ENCODE data around the gene DNAJC16. TPM values are rescaled to one million over a fixed set of nuclear protein-coding genes. Genes with fewer than 3 reads are reported as not detected.

DNAJC16 gene
- total and polyA plus RNA-seq, 2 of the 13 experiments (the other 11 are each of a cell fraction or from before 2014, with no cell fraction given) = 11.4 to 15.4 TPM

GRCh38 chr1:15524283-15525049, 2.2 kb upstream of the DNAJC16 start (continued):
- TF ChIP-seq ZBTB40 (IDR thresholded peaks at IDR 0.05) (no peak), ZBTB40 (CRISPR knock-in tag; IDR thresholded peaks at IDR 0.05) (no peak), RBM39 (IDR thresholded peaks at IDR 0.05; ENCODE audit: low read depth, low read length, poor library complexity, severe bottlenecking) (no peak), ATRX (CRISPR knock-in tag; IDR thresholded peaks at IDR 0.05; ENCODE audit: borderline replicate concordance) (no peak), DNMT3B (CRISPR knock-in tag; conservative IDR thresholded peaks at IDR 0.05) (no peak), THAP9 (CRISPR knock-in tag; IDR thresholded peaks at IDR 0.05; ENCODE audit: borderline replicate concordance) (no peak), FUBP1 (CRISPR knock-in tag; IDR thresholded peaks at IDR 0.05; ENCODE audit: borderline replicate concordance) (no peak), ZNF576 (CRISPR knock-in tag; IDR thresholded peaks at IDR 0.05) (no peak), FOSL2 (CRISPR knock-in tag; IDR thresholded peaks at IDR 0.05) (peak; percentile 3; the same call in 1 of the 2 replicates), ZFP91 (CRISPR knock-in tag; IDR thresholded peaks at IDR 0.05; ENCODE audit: borderline replicate concordance) (no peak)

Data from HepG2 (cell line).